ENCODE results near the gene RBM41.
A peak's percentile ranks its signal among the peaks of the same experiment; 100 is the strongest.
"Not testable (repeated sequence)": the region's sequence is repeated elsewhere in the genome, so short reads cannot be mapped to it uniquely, and the experiment has no call there.

Gene RBM41

GRCh38 chrX:107118322-107119147 is at the start of gene RBM41:
RBM41 (minus strand) TSS chrX:107118822; CDS start chrX:107118773, 49 bp downstream.
- DNase-seq = peak; percentile 71

DNA sequence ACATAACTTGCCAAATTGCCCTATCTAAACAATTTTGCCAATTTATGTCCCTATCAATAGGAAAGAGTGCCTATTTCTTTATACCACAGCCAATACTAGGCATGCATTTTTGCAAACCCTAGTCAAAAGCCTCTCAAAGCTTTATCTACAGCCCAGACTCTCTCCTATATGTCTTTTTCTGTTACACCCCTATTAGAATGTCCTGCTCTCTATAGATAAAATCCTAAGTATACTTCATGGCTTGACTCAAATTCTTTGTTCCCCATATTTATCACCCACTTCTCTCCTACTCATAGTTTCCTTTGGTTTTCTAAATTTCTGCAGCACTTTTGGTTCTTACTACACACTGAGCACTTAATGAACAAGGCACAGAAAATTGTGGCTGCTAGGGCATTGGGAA is 49.6 kb upstream of the RBM41 start:
- DNase-seq = no peak

- no peak for DNase-seq
Measured at GRCh38 chrX:107167163-107167921, 48.7 kb upstream of the RBM41 start.

DNA sequence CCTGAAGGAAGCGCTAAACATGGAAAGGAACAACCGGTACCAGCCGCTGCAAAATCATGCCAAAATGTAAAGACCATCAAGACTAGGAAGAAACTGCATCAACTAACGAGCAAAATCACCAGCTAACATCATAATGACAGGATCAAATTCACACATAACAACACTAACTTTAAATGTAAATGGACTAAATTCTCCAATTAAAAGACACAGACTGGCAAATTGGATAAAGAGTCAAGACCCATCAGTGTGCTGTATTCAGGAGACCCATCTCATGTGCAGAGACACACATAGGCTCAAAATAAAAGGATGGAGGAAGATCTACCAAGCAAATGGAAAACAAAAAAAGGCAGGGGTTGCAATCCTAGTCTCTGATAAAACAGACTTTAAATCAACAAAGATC is 39.0 kb upstream of the RBM41 start:
- DNase-seq = not testable (repeated sequence)

DNA sequence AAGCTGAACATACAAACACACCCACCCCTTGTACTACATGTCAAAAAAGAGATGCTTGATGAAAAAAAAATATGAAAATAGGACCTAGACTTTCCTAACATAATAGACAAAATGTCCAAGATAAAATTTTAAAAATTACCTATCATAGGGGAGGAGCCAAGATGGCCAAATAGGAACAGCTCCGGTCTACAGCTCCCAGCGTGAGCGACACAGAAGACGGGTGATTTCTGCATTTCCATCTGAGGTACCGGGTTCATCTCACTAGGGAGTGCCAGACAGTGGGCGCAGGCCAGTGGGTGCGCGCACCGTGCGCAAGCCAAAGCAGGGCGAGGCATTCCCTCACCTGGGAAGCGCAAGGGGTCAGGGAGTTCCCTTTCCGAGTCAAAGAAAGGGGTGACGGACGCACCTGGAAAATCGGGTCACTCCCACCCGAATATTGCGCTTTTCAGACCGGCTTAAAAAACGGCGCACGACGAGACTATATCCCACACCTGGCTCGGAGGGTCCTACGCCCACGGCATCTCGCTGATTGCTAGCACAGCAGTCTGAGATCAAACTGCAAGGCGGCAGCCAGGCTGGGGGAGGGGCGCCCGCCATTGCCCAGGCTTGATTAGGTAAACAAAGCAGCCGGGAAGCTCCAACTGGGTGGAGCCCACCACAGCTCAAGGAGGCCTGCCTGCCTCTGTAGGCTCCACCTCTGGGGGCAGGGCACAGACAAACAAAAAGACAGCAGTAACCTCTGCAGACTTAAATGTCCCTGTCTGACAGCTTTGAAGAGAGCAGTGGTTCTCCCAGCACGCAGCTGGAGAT is 37.2 kb upstream of the RBM41 start:
- not testable (repeated sequence) for DNase-seq

DNA sequence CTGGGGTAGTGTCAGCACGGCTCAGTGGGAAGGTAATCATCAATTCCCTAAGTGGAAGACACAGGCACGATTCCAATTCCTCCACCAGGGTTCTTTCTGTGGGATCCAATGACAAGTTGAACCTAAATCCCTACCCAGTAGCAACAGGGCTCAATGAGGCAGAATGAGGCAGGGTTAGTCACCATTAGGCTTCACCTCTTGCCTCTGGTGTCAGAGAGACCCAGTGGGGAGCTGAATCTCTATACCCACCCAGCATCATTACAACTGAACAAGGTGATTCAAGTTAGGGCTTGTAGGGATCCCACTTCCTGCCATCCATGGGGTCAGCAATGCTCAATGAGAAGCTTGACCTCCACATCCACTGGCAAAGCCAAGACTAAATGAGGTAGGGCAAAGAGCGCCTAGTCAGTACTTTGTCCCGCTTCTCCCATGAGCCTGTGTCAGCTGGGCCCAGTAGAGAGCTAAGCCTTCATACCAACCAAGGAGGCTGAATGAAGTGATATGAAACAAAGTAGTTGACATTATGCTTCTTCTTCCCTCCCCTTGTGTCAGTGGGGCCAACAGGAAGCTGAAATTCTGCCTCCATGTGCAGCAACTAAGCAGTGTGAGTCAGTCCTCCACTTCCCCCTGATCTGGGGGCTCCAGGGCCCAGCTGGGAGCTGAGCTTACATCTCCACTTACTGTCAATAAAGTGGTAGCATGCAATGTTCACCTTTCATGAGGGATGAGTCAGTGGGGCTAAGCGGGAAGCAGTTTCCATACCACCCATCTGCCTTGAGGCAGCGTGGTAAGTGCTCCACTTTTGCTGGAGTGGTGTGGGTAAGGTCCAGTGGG is 36.4 kb upstream of the RBM41 start:
- peak; percentile 26 for DNase-seq

- DNase-seq = no peak
Measured at GRCh38 chrX:107153005-107153404, 34.4 kb upstream of the RBM41 start.

DNA sequence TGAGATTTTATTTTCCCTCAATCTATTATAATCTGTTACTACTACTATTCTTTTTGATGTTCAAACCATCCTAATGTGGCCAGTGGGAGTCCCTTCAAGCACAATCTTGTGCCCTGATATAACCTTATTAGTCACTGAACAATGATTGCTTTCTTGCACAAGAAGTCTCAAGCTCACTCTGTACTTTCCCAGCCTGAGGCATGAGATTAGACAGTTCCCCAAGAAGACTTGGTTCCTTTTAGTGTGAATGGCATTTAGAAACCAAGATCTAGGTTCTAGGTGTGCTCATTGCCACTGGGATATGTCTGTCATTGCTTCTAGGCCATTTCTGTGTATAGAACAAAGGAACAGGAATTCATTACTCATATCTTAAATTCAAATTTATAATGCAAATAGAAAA is 28.0 kb upstream of the RBM41 start:
- DNase-seq = no peak

DNA sequence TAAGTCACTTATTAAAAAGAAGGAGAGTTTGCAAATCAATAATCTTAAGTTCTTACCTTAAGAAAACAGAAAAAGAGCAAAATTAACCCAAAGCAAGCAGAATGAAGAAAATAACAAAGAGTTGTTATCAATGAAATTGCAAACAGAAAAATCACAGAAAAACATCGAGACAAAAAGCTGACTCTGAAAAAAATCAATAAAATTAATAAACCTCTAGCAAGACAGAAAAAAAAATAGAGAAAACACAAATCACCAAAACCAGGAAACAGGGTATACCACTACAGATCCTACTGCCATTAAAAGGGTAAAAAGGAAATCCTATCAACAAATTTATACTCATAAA is 17.3 kb upstream of the RBM41 start:
- DNase-seq = no peak

DNA sequence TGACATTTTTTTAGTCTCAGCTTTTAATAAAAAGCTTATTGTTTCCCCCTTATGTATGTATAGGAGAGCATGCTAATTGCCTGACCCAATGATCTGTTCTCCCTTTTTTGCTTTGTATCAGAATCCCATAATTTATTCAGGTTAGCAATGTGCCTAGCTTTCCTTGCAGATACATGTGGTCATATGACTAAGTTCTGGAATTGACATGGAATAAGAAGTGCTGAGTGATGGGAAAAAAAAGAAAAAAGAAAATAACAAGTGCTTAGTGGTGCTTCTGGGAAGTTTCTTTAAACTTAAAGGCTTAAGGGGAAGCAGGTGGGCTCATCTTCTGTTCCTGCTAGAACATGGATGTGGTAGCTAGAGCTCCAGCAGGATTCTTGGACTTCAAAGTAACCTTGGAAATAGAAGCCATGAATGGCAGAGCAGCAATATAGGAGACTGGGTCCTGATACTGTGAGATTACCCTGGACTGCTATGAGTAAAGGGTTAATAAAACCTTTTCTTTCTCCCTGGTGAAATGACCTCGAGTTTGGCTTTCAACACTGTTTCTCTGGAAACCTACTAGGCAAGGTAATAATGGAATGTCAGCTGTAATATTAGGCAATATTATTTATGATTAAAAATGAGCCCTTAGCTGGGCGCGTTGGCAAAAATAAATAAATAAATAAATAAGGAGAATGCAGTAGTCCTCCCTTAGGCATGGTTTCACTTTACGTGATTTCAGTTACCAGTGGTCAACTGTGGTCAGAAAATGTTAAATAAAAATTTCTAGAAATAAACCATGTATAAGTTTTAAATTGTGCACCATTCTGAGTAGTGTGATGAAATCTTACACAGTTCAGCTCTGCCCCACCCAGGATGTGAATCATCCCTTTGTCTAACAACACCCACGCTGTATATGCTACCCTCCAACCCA is 16.7 kb upstream of the RBM41 start:
- DNase-seq = no peak

- DNase-seq = no peak
Measured at GRCh38 chrX:107123750-107124149, 5.1 kb upstream of the RBM41 start.

DNA sequence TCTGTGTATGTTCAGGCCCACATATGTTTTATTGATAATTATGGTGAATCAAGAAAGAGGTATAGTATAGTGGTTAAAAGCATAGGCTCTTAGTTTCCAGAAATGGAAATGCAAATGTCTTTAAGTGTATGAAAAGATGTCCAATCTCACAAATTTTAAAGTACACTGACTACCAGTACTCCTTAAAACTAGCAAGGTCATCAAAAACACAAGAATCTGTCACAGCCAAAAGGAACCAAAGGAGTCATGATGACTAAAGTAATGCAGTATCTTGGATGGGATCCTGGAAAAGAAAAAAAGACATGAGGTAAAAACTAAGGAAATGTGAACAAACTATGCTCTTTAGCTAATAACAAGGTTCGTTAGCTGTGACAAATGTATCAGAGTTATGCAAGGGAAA is 661 bp upstream of the RBM41 start:
- no peak for DNase-seq

DNA sequence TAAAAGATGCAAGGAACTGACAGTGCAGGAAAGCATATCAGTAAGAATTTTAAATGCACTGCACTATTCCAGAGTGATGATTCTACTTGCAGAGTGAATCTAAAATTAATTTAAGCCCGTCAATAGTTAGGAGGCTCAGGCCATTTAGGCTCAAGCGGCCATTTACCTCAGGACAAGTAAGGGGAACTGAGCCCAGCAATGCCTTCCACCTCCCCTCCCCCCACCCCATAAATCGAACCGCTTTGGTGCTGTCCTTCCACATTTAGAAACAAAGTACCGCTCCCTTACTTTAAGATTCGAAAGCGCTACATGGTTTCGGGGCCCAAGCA is 665 bp downstream of the RBM41 start:
- DNase-seq = no peak

- no peak for DNase-seq
Measured at GRCh38 chrX:107107459-107107858, 11.2 kb downstream of the RBM41 start.

DNA sequence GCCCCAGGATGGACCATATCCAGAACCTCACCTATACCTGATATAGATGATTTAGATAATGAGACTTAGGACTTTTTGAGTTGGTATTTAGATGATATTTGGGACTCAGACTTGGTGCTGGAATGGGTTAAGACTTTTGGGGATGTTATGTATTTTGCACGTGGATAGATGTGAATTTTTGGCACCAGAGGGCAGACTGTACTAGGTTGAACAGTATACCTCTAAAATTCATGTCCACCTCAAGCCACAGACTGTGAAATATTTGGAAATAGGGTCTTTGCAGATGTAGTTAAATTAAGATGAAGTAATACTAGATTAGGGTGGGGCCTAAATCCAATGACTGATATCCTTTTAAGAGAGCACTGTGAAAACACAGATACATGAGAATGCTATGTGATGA is 15.6 kb downstream of the RBM41 start:
- no peak for DNase-seq

GRCh38 chrX:107076158-107076557 is 42.5 kb downstream of the RBM41 start:
- no peak for DNase-seq

DNA sequence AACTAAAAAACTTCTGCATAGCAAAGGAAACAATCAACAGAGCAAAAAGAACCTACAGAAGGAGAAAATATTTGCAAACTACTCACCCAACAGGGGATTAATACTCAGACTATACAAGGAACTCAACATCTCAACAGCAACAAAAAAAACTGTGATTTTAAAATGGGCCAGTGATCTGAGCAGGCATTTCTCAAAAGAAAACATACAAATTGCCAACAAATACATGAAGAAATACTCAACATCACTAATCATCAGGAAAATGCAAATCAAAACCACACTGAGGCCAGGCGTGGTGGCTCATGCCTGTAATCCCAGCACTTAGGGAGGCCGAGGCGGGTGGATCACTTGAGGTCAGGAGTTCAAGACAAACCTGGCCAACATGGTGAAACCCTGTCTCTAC is 60.9 kb downstream of the RBM41 start:
- not testable (repeated sequence) for DNase-seq

GRCh38 chrX:107054978-107055377 is 63.6 kb downstream of the RBM41 start:
- DNase-seq = no peak

GRCh38 chrX:107050195-107050709 is 68.4 kb downstream of the RBM41 start:
- DNase-seq = no peak

DNA sequence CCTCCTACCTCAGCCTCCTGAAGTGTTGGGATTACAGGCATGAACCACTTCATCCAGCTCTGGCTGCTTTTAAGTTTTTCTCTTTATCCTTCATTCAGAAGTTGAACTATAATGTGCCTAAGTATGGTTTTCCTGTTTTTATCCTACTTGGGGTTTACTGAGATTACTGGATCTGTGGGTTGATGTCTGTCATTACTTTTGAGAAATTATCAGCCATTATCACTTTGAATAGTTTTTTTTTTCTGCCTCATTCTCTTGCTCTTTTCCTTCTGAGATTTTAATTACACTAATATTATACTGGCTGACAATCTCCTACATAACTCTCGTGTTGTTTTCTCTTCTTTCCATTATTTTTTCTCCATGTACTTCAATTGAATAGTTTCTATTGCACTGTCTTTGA is 71.0 kb downstream of the RBM41 start:
- DNase-seq = no peak

DNA sequence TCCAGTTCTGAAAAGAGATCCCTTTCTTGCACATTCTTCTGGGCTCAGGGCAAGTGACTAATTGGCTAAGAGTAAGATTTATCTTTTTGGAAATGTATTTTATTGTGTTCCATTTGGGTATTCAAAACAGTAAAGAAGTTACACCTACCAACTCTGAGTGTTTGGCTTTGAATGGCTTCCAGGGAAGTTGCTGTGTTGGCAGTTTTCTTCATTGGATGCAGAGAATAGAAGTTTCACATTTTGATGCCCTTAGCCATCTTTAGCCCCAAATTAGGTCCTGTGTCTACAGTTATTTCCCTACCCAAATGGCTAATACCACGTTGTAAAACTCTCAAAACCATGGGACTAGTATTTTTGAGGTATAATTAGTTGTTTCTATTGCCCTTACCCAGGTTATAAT is 88.9 kb downstream of the RBM41 start:
- DNase-seq = no peak
